Measurements from ENCODE around the gene MRPL40.
"Not testable (repeated sequence)": the region's sequence is repeated elsewhere in the genome, so short reads cannot be mapped to it uniquely, and the experiment has no call there.

Gene MRPL40

DNA sequence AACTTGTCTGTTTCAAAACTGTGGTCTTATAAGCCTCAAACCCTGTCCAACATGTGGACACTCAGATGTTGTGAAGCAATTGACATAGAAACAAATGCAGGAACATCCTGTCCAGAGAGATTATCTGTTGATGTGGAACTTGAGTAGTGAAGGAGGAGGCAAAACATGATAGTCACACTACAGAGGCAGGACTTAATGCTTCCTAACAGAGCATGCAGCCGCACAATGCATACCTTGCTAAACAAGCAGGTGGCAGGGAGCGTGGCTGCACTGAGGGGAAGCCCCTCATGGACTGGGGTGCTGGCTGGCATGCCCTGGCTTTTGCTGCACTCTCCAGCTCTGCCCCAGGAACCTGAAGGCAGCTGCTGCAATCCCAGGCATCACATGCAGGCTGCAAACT lies 9.8 kb downstream of the MRPL40 start:
- no peak for DNase-seq

DNA sequence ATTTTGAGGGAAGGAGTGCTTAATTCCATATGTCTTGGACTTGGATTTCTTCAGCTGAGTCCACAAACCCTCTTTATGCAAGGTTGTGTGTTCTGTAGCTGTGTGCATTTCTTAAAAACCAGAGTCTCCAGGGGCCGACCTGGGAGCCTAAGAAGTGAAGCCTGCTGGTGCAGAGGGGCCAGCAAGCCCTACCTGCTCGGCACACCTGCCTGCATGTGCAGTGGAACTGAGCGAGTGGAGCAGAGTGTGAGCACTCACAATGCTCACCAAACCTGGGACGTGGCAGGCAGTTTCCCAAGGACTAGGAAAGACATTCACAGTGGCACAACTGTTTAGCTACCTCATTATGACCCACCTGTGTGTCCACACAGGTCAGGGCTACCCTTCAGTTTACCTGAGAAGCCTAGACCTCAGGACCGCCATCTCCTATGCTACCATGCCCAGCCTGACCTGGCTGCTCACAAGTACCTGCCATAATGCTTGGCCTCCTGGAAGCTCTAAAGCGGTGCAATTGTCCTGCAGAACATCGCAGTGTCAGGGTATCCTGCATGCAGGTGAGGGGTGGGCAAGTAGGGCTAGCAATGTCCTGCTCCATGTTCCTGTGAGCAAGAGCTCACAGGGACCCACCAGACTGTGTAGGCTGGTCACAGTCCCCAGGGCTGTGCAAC lies 11.3 kb downstream of the MRPL40 start:
- no peak for DNase-seq

DNA sequence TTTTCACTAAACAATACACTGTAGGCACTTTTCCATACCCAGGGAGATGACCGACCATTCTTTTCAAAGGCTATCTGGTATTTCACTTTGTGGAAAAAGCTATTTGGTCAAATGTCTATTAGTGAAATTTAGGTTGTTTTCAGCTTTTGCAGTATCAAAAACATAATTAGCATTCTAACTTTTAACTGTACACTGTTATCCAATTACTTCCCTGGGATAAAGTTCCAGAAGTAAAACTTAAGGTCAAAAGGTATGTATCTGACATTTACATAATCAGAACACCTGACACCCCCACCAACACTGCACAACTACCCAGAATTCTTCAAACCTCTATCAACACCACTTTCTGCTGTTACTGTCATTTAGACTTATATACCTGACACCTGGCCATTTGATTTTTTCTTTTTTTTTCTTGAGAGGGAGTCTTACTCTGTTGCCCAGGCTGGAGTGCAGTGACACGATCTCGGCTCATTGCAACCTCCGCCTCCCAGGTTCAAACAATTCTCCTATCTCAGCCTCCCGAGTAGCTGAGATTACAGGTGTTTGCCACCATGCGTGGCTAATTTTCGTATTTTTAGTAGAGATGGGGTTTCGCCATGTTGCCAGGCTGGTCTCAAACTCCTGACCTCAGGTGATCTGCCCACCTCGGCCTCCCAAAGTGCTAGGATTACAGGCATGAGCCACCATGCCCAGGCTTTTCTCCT lies 13.1 kb downstream of the MRPL40 start:
- DNase-seq: not testable (repeated sequence)

DNA sequence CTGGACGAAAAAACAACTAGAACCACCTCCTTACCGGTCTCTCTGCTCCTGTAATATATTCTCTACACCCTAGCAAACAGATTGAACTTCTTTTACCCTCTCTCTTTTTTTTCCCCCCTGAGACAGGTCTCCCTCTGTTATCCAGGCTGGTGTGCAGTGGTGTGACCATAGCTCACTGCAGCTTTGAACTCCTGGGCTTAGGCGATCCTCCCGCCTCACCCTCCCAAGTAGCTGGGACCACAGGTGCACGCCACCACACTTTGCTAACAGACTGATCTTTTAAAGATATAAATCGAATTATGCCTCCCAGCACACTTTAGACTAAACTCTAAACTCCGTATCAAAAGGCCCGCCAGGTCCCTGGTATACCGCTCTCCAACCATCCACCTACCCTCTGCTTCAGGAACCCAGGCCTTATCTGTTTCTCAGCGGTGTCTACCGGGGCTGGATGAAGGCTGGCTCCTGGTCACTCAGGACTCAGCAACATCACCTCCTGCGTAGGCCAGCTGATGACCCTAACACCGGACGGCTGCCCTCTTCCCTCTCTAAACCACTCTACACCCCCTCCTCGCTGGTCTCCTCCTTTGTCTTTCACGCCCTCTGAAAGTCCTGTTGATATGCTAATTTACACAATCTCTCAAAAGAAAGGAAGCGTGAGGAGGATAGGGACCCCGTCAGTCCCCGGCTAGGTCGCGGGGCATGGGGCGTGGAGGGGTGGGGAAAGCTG lies 14.4 kb downstream of the MRPL40 start:
- no peak for DNase-seq

DNA sequence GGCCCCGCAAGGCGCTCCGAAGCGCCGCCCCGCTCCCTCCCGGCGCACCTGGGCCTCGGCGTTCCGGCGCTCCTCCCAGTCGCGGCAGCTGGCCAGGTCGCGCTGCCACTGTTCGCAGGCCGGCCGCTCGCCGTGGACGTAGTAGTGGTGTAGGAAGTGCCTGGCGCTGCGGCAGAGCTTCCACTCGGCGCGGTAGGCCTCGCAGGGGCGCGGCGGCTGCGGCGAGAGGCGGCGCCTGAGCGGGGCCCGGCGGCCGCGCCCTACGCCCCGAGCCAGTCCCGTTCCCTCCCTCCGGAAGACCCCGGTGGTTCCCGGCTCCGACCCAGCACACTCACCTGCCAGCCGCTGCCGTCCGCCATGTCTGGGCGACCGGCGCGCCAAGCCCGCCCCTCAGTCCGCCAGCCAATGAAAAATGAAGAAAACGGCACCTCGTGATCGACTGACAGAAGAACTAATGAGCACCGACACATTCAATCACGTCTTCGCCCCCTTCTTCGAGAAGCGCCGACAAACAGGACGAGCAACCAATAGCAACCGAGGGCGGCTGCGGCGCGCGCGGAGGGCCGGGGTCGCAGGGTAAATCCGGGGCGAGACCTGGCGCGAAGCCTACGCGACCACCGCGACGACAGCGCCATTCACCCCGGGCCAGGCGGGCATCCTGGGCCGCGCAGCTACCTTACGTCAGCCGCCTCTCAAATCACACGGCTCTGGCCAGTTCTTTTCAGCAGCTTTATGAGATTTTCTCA lies 15.2 kb downstream of the MRPL40 start, which contains the start of gene C22orf39:
Gene C22orf39 (minus strand): TSS at position 382 of the 746 bp plus-strand sequence. CDS start 23 bp downstream, at position 359.
- DNase-seq: peak; percentile 94

- DNase-seq: peak; percentile 96
These were observed 15.8 kb downstream of the MRPL40 start for GRCh38 chr22:19448076-19448607.

- DNase-seq: no peak
These were observed 16.5 kb downstream of the MRPL40 start for GRCh38 chr22:19448739-19449421.

GRCh38 chr22:19449422-19449767 lies 17.1 kb downstream of the MRPL40 start:
- no peak for DNase-seq

DNA sequence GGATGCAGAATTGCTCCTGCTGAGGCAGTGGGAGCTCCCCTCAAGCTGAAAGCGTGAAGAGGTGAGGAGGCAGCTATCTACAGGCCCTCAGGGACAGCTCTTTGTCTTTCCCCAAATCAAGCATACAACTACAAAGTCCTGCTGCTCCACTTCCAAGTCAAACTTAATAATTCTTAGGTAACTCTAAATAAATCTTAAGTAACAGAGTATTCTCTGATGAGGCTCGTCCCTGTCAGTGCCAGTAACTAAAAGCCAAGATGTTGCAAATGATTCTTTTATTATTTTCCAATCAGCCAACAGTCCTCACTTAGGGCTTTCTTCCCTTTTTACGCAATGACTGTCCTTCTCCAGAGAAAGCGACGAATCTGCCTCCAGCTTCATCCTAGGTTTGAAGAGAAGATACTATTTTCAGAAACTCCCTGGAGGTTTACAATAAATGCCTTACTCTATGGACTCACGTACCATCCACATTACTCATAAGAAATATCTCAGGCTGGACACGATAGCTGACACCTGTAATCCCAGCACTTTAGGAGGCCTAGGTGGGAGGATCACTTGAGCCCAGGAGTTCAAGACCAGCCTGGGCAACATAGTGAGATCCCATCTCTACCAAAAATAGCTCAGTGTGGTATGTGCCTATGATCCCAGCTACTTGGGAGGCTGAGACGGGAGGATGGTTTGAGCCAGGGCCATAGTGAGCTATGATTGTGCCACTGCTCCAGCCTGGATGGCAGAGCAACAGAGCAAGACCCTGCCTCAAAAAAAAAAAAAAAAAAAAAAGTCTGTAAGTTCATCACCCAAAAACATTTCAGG lies 18.2 kb downstream of the MRPL40 start:
- no peak for DNase-seq

DNA sequence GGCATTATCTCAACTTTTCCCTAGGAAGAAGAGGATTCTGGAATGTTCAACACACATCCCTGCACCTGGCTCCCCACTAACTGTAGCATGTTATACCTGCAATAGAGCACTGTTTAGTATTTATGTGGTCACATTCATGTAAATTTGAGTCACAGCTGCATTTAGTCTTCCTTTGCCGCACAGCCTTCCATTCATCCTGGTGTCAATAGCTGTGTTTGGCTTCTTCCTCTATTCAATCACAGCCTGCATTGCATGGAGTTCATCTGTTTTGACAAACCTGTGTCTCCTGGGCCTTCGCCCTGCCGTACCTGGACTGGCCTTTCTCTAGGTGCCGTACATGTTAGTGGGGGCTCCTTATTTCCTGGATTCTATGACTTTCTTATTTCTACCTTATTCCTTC lies 19.2 kb downstream of the MRPL40 start:
- DNase-seq: no peak

DNA sequence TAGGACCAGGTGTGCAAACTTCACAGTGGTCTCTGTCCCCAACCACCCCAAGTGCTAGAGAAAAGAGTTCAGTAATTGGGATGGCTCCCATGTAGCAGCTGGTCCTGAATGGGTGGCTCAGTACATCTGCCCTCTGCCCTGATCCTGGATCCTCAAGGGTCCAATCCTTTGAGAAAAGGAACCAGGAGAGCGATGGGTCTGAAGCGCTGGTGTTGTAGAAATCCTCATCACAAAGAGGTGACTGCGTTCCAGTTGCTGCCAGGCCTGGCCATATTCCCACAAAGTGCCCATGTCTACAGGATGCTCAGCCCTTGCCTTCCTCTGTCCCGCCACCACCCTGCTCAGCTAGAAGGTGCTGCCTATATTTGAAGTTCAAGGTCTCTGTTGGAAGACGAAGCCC lies 21.4 kb downstream of the MRPL40 start:
- no peak for DNase-seq

DNA sequence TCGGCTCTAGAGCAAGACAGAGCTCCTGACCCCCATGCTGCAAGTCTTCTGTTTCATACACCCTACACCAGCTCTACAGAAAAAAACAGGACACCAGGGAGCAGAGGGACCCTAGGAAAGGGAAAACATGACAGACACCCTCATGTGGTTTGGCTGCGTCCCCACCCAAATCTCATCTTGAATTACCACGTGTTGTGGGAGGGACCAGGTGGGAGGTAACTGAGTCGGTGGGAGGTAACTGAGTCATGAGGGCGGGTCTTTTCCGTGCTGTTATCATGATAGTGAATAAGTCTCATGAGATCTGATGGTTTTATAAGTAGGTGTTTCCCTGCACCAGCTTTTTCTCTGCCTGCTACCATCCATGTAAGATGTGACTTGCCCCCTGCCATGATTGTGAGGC lies 21.8 kb downstream of the MRPL40 start:
- no peak for DNase-seq

DNA sequence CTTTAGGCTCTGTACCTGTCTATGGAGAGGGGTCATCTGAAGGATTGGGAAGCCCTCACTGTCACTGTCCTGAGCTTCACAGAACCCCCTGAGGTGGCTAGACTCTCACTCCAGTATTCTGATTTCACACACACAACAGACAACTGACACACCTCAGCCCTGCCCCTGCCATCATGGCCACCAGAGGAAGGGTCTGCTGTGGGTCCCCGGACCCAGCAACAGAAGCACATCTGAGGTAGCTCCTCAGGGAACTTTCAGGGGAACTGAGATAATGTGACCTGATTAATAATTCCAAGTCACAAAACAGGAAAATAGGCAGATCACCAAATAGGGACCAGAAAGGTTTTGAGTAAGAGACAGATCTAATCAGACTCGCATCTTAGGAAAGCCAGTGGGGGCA lies 22.7 kb downstream of the MRPL40 start:
- DNase-seq: no peak

GRCh38 chr22:19455585-19456370 lies 23.4 kb downstream of the MRPL40 start:
- DNase-seq: no peak

- no peak for DNase-seq
These were observed 24.2 kb downstream of the MRPL40 start for GRCh38 chr22:19456541-19456940.

- no peak for DNase-seq
These were observed 25.6 kb downstream of the MRPL40 start for GRCh38 chr22:19457828-19458428.

DNA sequence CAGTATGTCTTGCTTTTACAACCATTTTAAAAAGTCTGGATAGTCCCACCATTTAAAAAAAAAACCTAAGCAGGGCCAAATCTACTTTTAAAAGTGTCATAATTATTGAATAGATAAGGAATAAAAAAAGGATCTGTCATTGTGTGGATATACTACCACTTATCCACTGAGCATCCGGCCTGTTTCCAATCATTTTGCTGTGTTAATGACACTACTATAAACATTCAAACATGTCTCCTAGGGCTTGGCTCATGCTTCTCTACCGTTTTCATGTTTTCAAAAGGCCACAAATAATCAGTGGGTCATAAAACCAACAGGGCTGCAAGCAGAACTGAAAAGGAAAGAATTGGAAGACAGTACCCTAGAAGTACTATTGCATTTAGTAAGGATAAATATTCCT lies 27.7 kb downstream of the MRPL40 start:
- no peak for DNase-seq

GRCh38 chr22:19461506-19461905 lies 29.2 kb downstream of the MRPL40 start:
- no peak for DNase-seq

DNA sequence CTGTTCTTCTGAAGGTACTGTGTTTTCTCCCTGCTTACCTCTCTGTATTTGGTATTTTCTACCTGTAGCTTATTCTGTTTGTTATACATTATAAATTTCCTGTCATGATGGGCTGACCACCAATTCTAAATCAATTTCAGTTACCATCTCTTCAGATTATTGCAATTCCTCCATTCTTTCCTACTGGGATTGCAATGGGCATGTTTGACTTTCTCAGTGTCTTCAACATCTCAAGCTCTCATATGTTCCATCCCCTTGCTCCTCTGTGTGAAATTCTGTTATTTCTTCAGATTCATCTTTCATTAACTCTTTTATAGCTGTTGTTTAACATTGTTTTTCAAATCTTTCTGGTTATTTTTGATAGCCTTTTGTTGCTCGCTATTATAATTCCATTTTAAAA lies 30.7 kb downstream of the MRPL40 start:
- DNase-seq: no peak

Data from NCI-H2171 (cell line).